Peyer's patch (tissue), 4 donors: ENCODE measurements around the gene RPL3.

Experiments
- POLR2A ChIP-seq, 2 donors: fragments of 450-650 bp; IDR thresholded peaks; one replicate each; pipeline ENCODE4 v1.5.1; 2017; ENCODE audit warnings: antibody characterized with exemption in 2 of 2, mild to moderate bottlenecking in 2 of 2, moderate library complexity in 2 of 2
- TF ChIP-seq, protein P1 (sequence below), 6 experiments: fragments of 450-650 bp in 4 of 6; fragments of 200-600 bp in 2 of 6; sonication (generic) in 1 of 6; IDR thresholded peaks; one replicate each; pipeline ENCODE4 v1.5.1; 2017 to 2019; ENCODE audit warnings: antibody characterized with exemption in 6 of 6, mild to moderate bottlenecking in 3 of 6, moderate library complexity in 1 of 6

DNA sequence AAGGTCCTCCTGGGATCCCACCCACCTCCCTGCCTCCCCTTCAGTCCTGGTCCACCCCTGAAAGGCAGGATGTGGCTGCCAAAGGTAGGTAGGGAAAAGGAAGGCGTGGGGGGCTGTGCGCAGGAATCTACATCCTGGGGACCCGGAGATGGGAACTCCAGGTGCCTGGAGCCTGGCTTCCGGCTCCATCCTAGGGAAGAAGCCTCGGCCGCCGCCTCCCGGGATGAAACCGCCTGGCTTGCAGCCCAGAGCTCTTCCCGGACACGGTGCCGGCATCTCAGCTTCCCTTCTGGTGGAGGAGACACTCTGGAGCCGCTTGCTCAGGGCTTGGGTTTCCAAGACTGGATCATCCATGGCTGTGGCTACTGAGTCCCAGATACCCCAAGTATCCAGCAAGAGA is 41.4 kb downstream of the RPL3 start:
- TF ChIP-seq, protein P1, sequence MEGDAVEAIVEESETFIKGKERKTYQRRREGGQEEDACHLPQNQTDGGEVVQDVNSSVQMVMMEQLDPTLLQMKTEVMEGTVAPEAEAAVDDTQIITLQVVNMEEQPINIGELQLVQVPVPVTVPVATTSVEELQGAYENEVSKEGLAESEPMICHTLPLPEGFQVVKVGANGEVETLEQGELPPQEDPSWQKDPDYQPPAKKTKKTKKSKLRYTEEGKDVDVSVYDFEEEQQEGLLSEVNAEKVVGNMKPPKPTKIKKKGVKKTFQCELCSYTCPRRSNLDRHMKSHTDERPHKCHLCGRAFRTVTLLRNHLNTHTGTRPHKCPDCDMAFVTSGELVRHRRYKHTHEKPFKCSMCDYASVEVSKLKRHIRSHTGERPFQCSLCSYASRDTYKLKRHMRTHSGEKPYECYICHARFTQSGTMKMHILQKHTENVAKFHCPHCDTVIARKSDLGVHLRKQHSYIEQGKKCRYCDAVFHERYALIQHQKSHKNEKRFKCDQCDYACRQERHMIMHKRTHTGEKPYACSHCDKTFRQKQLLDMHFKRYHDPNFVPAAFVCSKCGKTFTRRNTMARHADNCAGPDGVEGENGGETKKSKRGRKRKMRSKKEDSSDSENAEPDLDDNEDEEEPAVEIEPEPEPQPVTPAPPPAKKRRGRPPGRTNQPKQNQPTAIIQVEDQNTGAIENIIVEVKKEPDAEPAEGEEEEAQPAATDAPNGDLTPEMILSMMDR (IDR thresholded peaks at IDR 0.05) = no peak
- TF ChIP-seq POLR2A (IDR thresholded peaks at IDR 0.05) = no peak
